ENCODE results near the gene MXRA5.

- no peak for TF ChIP-seq CTCF (conservative IDR thresholded peaks at IDR 0.05 in 1 of 2, IDR thresholded peaks at IDR 0.05 in 1 of 2; ENCODE audit: low read depth in 1 of 2, low read length in 2 of 2)
- no peak for TF ChIP-seq EZH2 (IDR thresholded peaks at IDR 0.05; ENCODE audit: low read length, missing control alignments)
Observed at GRCh38 chrX:3320471-3321046, 25.9 kb downstream of the MXRA5 start.

Data from fibroblast of lung (primary cell).